K562 (cell line): ENCODE results near the gene SLC2A6. TPM values are rescaled to one million over a fixed set of nuclear protein-coding genes. Genes with fewer than 3 reads are reported as not detected.

Experiments used
- ATAC-seq: fragments of 200-7000 bp; cut with Tn5 transposase; 3 replicates; pipeline ENCODE4 v1.9.1; 2020; ENCODE audit warnings: moderate library complexity
- BruUV-seq: library from RNA; stranded (reverse); fragments of 400-500 nt; replicated peaks from 2 replicates; lab custom pipeline; 2021; lab: Mats Ljungman, UMichigan
- CTCF ChIA-PET: fragments of 300-600 bp; formaldehyde crosslinking; extraction: SDS; loops from one replicate; lab custom pipeline; 2021; ENCODE audit warnings: low intra/inter-chr PET ratio; lab: Yijun Ruan, JAX
- POLR2A ChIA-PET: fragments of 300-600, 350-650 bp; sonication (Branson Sonifier 250); formaldehyde crosslinking; extraction: SDS; loops from one replicate; lab custom pipeline; 2021; ENCODE audit warnings: antibody characterized with exemption, inconsistent platforms; lab: Yijun Ruan, JAX
- DNase-seq, 4 experiments: peaks; one replicate each; pipeline versions ENCODE4 v3.0.0 to v3.0.0-alpha.2; 2011 to 2018; ENCODE audit warnings: low spot score in 3 of 4, mixed read lengths in 3 of 4; ENCODE audit errors: extremely low read depth in 1 of 4
- FAIRE-seq: peaks from 2 replicates; lab custom pipeline; 2011; peaks lifted over from hg19 to GRCh38; lab: Jason Lieb, UNC
- H2AFZ ChIP-seq: 2 replicates; pipeline ENCODE4 v1.6.0; 2011; ENCODE audit warnings: low read depth, low read length, control low read depth, inconsistent platforms
- H3K27ac ChIP-seq: fragments of 200-600 bp; 3 replicates; pipeline ENCODE4 v1.8.0; 2011; ENCODE audit warnings: low read depth, mild to moderate bottlenecking, control low read depth, inconsistent platforms, low read length, moderate library complexity, mixed read lengths; ENCODE audit errors: extremely low read depth
- H3K27me3 ChIP-seq, 2 experiments: fragments of 300-600 bp in 1 of 2; 2 replicates in 1 of 2; 3 replicates in 1 of 2; pipeline versions ENCODE4 v1.6.0 to v1.8.0; 2011; ENCODE audit warnings: inconsistent platforms in 2 of 2, low read length in 2 of 2, mild to moderate bottlenecking in 1 of 2, mixed read lengths in 1 of 2, moderate library complexity in 1 of 2; ENCODE audit not compliant: control insufficient read depth in 2 of 2, insufficient read depth in 2 of 2
- H3K36me3 ChIP-seq: fragments of 300-600 bp; 3 replicates; pipeline ENCODE4 v1.8.0; 2011; ENCODE audit warnings: mild to moderate bottlenecking, low read length, inconsistent platforms; ENCODE audit not compliant: control insufficient read depth, insufficient read depth
- H3K4me1 ChIP-seq, 2 experiments: fragments of 200-600 bp in 1 of 2; replicated peaks in 1 of 2; 2 replicates in 1 of 2; 3 replicates in 1 of 2; pipeline versions ENCODE4 v1.5.1 to v1.8.0; 2011; ENCODE audit warnings: inconsistent platforms in 2 of 2, low read length in 2 of 2, mild to moderate bottlenecking in 1 of 2, mixed read lengths in 1 of 2, moderate library complexity in 1 of 2; ENCODE audit not compliant: control insufficient read depth in 2 of 2, insufficient read depth in 2 of 2
- H3K4me2 ChIP-seq: 2 replicates; pipeline ENCODE4 v1.6.1; 2011; ENCODE audit warnings: low read length, control low read depth, inconsistent platforms, mixed read lengths; ENCODE audit not compliant: insufficient read depth
- H3K4me3 ChIP-seq: fragments of 200-600 bp; sonication (generic), shearing (Covaris generic); 2 replicates; pipeline ENCODE4 v1.5.1; 2016; ENCODE audit warnings: control low read depth, inconsistent platforms
- H3K79me2 ChIP-seq: fragments of 200-600 bp; 3 replicates; pipeline ENCODE4 v1.8.0; 2011; ENCODE audit warnings: low read length, inconsistent platforms; ENCODE audit not compliant: control insufficient read depth, insufficient read depth
- H3K9ac ChIP-seq, 2 experiments: 2 replicates each; pipeline versions ENCODE4 v1.6.0 to v1.6.1; 2011; ENCODE audit warnings: low read depth in 2 of 2, low read length in 2 of 2, control low read depth in 1 of 2, inconsistent platforms in 1 of 2, mild to moderate bottlenecking in 1 of 2, mixed read lengths in 1 of 2; ENCODE audit not compliant: insufficient read depth in 1 of 2
- H3K9me1 ChIP-seq: one replicate; pipeline ENCODE4 v1.6.0; 2011; ENCODE audit warnings: inconsistent platforms, mild to moderate bottlenecking, low read length, moderate library complexity; ENCODE audit not compliant: control insufficient read depth, insufficient read depth
- H3K9me3 ChIP-seq: replicated peaks from 2 replicates; pipeline ENCODE4 v1.5.1; 2011; ENCODE audit warnings: low read depth, low read length, inconsistent platforms; ENCODE audit not compliant: control insufficient read depth, insufficient read depth
- H4K20me1 ChIP-seq: replicated peaks from 2 replicates; pipeline ENCODE4 v1.6.1; 2011; ENCODE audit warnings: low read length, inconsistent platforms, mixed read lengths; ENCODE audit not compliant: control insufficient read depth, insufficient read depth
- NCOA6 ChIP-seq: fragments of 450-650 bp; IDR thresholded peaks from 2 replicates; pipeline ENCODE4 v1.6.1; 2017; ENCODE audit warnings: mild to moderate bottlenecking
- SPI1 ChIP-seq: IDR thresholded peaks from 2 replicates; pipeline ENCODE4 v1.6.1; 2011; ENCODE audit warnings: low read depth, low read length, control low read depth, borderline replicate concordance
- ZFP1 ChIP-seq: fragments of 450-650 bp; formaldehyde crosslinking; IDR thresholded peaks from 2 replicates; pipeline ENCODE4 v1.4.0; 2020; ENCODE audit warnings: mild to moderate bottlenecking, mixed read lengths
- ZNF121 ChIP-seq: sonication (generic); formaldehyde crosslinking; conservative IDR thresholded peaks from 2 replicates; pipeline ENCODE4 v1.8.0; 2022; ENCODE audit warnings: missing genetic modification reagents
- whole genome bisulfite sequencing: fragments of 100-300 bp; shearing (Covaris generic); methylation state at CpG from one replicate; pipeline ENCODE4 v1.1.6; 2016; ENCODE audit warnings: low coverage, mixed read lengths; ENCODE audit not compliant: insufficient coverage; ENCODE audit errors: missing lambda C conversion rate; 5-methylcytosine and 5-hydroxymethylcytosine counted together
- in situ Hi-C: fragments of 300-500 bp; cut with MboI; formaldehyde crosslinking; loops from 4 replicates; pipeline ENCODE4 v1.15.0; 2018; ENCODE audit warnings: inconsistent platforms, mixed read lengths
- intact Hi-C: fragments of 100-400 bp; cut with micrococcal nuclease; formaldehyde crosslinking; loops from 2 replicates; pipeline ENCODE4 v1.14.2; 2022
- polyA plus RNA-seq, 8 experiments: library from polyadenylated mRNA; depleted of rRNA in 4 of 8; stranded (reverse) in 5 of 8; unstranded in 3 of 8; fragments of >200 nt; fragmentation: Nextera tagmentation in 2 of 8; fragmentation: Illumina TruSeq in 1 of 8; extraction: Ambion mirVana in 2 of 8; extraction: Trizol in 1 of 8; gene quantifications; 2 replicates each; pipeline versions ENCODE4 v1.2.1 to v1.2.3, GENCODE V29; 2011 to 2014; ENCODE audit warnings: inconsistent platforms in 1 of 8, missing spikeins in 1 of 8
- total RNA-seq, 7 experiments: library from RNA; depleted of rRNA in 6 of 7; stranded (reverse); fragments of >200 nt in 6 of 7; fragmentation: Illumina TruSeq in 2 of 7; extraction: Trizol in 2 of 7; gene quantifications; 2 replicates each; pipeline versions ENCODE4 v1.2.1 to v1.2.3, GENCODE V29; 2011 to 2021; ENCODE audit warnings: low replicate concordance in 1 of 7

The SLC2A6 gene
- total and polyA plus RNA-seq, 9 of the 15 experiments (the other 6 are each of a cell fraction or from before 2014, with no cell fraction given) = 0.04 to 0.38 (median 0.09) TPM; not detected in 3

- Histone ChIP-seq H3K27me3 (peaks cover 18 to 59% of the 10 kb centered on the region in 2 experiments), H3K9me3 (no peaks in the 10 kb centered on the region), H3K79me2 (no peaks in the 10 kb centered on the region), H3K4me1 (peaks cover 0 to 41% of the 10 kb centered on the region in 2 experiments; a peak in 3 of 5 replicates), H3K4me3 (peak overlapping the region; percentile 23), H2AFZ (peak overlapping the region; percentile 79; the same call in 1 of the 2 replicates), H3K36me3 (no peaks in the 10 kb centered on the region), H3K9me1 (no peaks in the 10 kb centered on the region), H3K4me2 (peak overlapping the region; percentile 64; the same call in 1 of the 2 replicates), H3K27ac (no peak overlapping the region), H4K20me1 (peaks cover 19% of the 10 kb centered on the region), H3K9ac (peak overlapping the region in 1 of 2 experiments; percentile 37; a peak in 1 of 4 replicates)
- in situ Hi-C loops (no loop called here), intact Hi-C loops (no loop called here)
- POLR2A ChIA-PET = interaction anchor here (0.5 to 1.2 kb wide), 6 partner anchors 10 to 148 kb away, joined by 3 to 5 read pairs (median 3); partner anchors contain the start of genes MED22 and RPL7A
- FAIRE-seq (no peak), DNase-seq (peak in 1 of 4 experiments; percentile 28), ATAC-seq (peak; percentile 7)
- no peak for TF ChIP-seq ZNF121 (CRISPR knock-in tag)
- no peak for TF ChIP-seq NCOA6
- peak; percentile 68; the same call in 1 of the 2 replicates for TF ChIP-seq SPI1
- no peak for TF ChIP-seq ZFP1 (CRISPR knock-in tag)
- BruUV-seq = no TSS peak
- CTCF ChIA-PET = no interaction called here
- 11% methylated on average over 12 of the region's 17 CpGs for WGBS
These were observed 678 bp downstream of the SLC2A6 start for GRCh38 chr9:133477992-133478850.
